ENCODE measurements around the gene RPGRIP1L.

DNA sequence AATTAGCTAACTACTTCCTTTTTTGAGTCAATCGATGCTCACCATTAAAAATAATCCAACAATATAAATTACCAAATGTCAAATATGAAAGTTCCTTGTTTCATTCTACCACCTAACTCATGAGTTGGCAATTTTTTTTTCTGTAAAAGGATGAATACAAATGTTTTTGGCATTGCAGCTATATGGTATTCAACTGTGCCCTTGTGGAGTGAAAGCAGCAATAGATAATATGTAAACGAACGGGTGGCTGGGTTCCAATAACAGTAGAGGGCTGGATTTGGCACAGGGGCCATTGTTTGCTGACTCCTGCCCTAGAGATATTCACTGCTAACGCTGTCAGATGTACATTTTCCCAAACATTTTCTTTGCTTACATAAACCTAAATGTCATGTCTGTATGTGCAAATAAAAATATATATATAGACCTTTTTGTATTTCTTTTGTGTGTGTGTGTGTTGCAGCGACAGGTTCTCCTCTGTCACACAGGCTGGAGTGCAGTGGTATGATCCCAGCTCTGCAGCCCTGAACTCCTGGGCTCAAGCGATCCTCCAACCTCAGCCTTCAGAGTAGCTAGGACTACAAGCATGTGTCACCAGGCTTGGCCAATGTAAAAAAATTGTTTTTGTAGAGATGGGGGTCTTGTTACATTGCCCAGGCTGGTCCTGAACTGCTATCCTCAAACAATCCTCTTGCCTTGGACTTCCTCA is 73.9 kb downstream of the RPGRIP1L start:
- TF ChIP-seq POLR2A (IDR thresholded peaks at IDR 0.05), result no peak
- no peak for TF ChIP-seq CTCF (IDR thresholded peaks at IDR 0.05 in 4 of 5, conservative IDR thresholded peaks at IDR 0.05 in 1 of 5)

All from gastrocnemius medialis (tissue), 4 donors.